ENCODE results near the gene INMT.

The INMT gene

GRCh38 chr7:30796105-30796869 is 44.4 kb downstream of the INMT start:
- TF ChIP-seq CTCF (IDR thresholded peaks at IDR 0.05) (no peak), ZFX (IDR thresholded peaks at IDR 0.05; ENCODE audit: borderline replicate concordance) (no peak)
- H3K27ac ChIP-seq, result no peak overlapping the region

GRCh38 chr7:30797176-30798040 is 45.5 kb downstream of the INMT start:
- TF ChIP-seq ZFX (IDR thresholded peaks at IDR 0.05; ENCODE audit: borderline replicate concordance), result no peak
- TF ChIP-seq CTCF (IDR thresholded peaks at IDR 0.05), result no peak
- H3K27ac ChIP-seq, result no peak overlapping the region

GRCh38 chr7:30799206-30799975 is 47.5 kb downstream of the INMT start:
- TF ChIP-seq CTCF (IDR thresholded peaks at IDR 0.05) (no peak), ZFX (IDR thresholded peaks at IDR 0.05; ENCODE audit: borderline replicate concordance) (no peak)
- H3K27ac ChIP-seq, result no peak overlapping the region; the same call in 1 of the 2 replicates

GRCh38 chr7:30799976-30800661 is 48.2 kb downstream of the INMT start:
- TF ChIP-seq ZFX (IDR thresholded peaks at IDR 0.05; ENCODE audit: borderline replicate concordance), result no peak
- TF ChIP-seq CTCF (IDR thresholded peaks at IDR 0.05), result no peak
- H3K27ac ChIP-seq, result no peak overlapping the region

- TF ChIP-seq CTCF (IDR thresholded peaks at IDR 0.05) (peak; percentile 83), ZFX (IDR thresholded peaks at IDR 0.05; ENCODE audit: borderline replicate concordance) (no peak)
- H3K27ac ChIP-seq, result no peak overlapping the region
Observed at GRCh38 chr7:30800785-30801252, 48.9 kb downstream of the INMT start.

- TF ChIP-seq CTCF (IDR thresholded peaks at IDR 0.05) (no peak), ZFX (IDR thresholded peaks at IDR 0.05; ENCODE audit: borderline replicate concordance) (no peak)
- H3K27ac ChIP-seq, result no peak overlapping the region
Observed at GRCh38 chr7:30802812-30803211, 50.9 kb downstream of the INMT start.
